HG02884 (cell line): Measurements from ENCODE around the gene ZBTB21.

Experiments
- ATAC-seq: cut with Tn5 transposase; IDR thresholded peaks from one replicate; pipeline ENCODE4 v1.9.1; 2021; ENCODE audit warnings: mild to moderate bottlenecking, moderate library complexity; ENCODE audit not compliant: unreplicated experiment

ZBTB21 gene

GRCh38 chr21:42021371-42022090 is 11.4 kb upstream of the ZBTB21 start:
- no peak for ATAC-seq

GRCh38 chr21:42019706-42020105 is 9.5 kb upstream of the ZBTB21 start:
- no peak for ATAC-seq

- ATAC-seq = no peak
Measured at GRCh38 chr21:42019101-42019605, 9.0 kb upstream of the ZBTB21 start.

GRCh38 chr21:42017022-42017421 is 6.9 kb upstream of the ZBTB21 start:
- no peak for ATAC-seq

GRCh38 chr21:42016364-42016985 is 6.3 kb upstream of the ZBTB21 start:
- no peak for ATAC-seq

- ATAC-seq = no peak
Measured at GRCh38 chr21:42013931-42014330, 3.8 kb upstream of the ZBTB21 start.

GRCh38 chr21:42013376-42013775 is 3.2 kb upstream of the ZBTB21 start:
- no peak for ATAC-seq

GRCh38 chr21:42012763-42013329 is 2.7 kb upstream of the ZBTB21 start:
- no peak for ATAC-seq

GRCh38 chr21:42012344-42012743 is 2.2 kb upstream of the ZBTB21 start:
- no peak for ATAC-seq

- peak; percentile 16 for ATAC-seq
Measured at GRCh38 chr21:42010507-42011495, 641 bp upstream of the ZBTB21 start.

GRCh38 chr21:42009018-42009830 is 936 bp downstream of the ZBTB21 start:
- ATAC-seq = peak; percentile 13

GRCh38 chr21:42007356-42007940 is 2.7 kb downstream of the ZBTB21 start:
- ATAC-seq = no peak

- ATAC-seq = no peak
Measured at GRCh38 chr21:42006765-42007164, 3.4 kb downstream of the ZBTB21 start.

- ATAC-seq = no peak
Measured at GRCh38 chr21:42004406-42005199, 5.6 kb downstream of the ZBTB21 start.

- no peak for ATAC-seq
Measured at GRCh38 chr21:42003051-42003461, 7.1 kb downstream of the ZBTB21 start.

GRCh38 chr21:42002421-42002958 is 7.7 kb downstream of the ZBTB21 start:
- ATAC-seq = peak; percentile 89

- no peak for ATAC-seq
Measured at GRCh38 chr21:42001781-42002180, 8.4 kb downstream of the ZBTB21 start.

- ATAC-seq = no peak
Measured at GRCh38 chr21:42000908-42001307, 9.3 kb downstream of the ZBTB21 start.

GRCh38 chr21:41997657-41998056 is 12.5 kb downstream of the ZBTB21 start:
- ATAC-seq = no peak
